C4-2B (cell line): ENCODE measurements around the gene TNS2.

ENCODE experiments used
- CTCF ChIP-seq: fragments of 450-650 bp; conservative IDR thresholded peaks from 2 replicates; pipeline ENCODE4 v1.5.1; 2017; ENCODE audit warnings: mild to moderate bottlenecking
- ZFX ChIP-seq: fragments of 450-650 bp; IDR thresholded peaks from 2 replicates; pipeline ENCODE4 v1.6.1; 2017

- TF ChIP-seq CTCF (no peak), ZFX (no peak)
Observed at GRCh38 chr12:53102883-53103807, 53.3 kb downstream of the TNS2 start, which contains the start of gene SOAT2.
